ENCODE measurements around the gene USP21. TPM values are rescaled to one million over a fixed set of nuclear protein-coding genes. Genes with fewer than 3 reads are reported as not detected.

USP21 gene
- polyA plus RNA-seq, 3 donors, result 11.0 to 42.8 (median 11.3) TPM

DNA sequence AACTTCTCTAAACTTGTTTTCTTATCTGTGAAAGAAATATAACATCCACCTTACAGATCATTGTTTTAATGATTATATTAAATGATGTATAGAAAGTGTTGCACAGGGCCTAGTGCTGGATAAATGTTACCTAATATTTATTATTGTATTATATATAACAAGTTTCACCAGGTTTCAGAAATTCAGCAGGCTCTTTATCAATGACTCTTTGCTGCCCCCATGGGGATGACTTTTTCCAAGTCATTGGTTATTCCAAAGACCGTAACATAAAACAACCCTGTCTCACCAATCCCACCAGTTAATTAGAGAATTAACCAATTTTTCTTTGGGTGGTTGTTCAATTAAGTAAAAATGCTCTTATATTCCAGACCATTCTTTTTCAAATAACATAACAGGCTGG, 19.5 kb upstream of the USP21 start:
- Histone ChIP-seq H2AFZ (ENCODE audit: insufficient read depth, low read depth, low read length, poor library complexity, severe bottlenecking) (no peak overlapping the region), H3K4me1 (ENCODE audit: control insufficient read depth in 1 of 2, insufficient read depth in 2 of 2, low read length in 2 of 2) (peaks cover 40 to 42% of the 10 kb centered on the region in 2 donors), H3K9me3 (replicated peaks in 1 of 2; ENCODE audit: control insufficient read depth in 1 of 2, insufficient read depth in 1 of 2, low read length in 2 of 2) (no peaks in the 10 kb centered on the region), H4K20me1 (ENCODE audit: insufficient read depth, low read length) (no peaks in the 10 kb centered on the region), H3K4me3 (replicated peaks in 1 of 3; ENCODE audit: low read depth in 2 of 3, low read length in 3 of 3) (no peak overlapping the region), H3K79me2 (ENCODE audit: insufficient read depth, low read length) (peaks cover 31% of the 10 kb centered on the region), H3K36me3 (replicated peaks in 1 of 2; ENCODE audit: control insufficient read depth in 1 of 2, insufficient read depth in 2 of 2, low read length in 2 of 2) (no peaks in the 10 kb centered on the region), H3K4me2 (replicated peaks; ENCODE audit: extremely low read depth, low read length, poor library complexity, severe bottlenecking) (no peak overlapping the region), H3K27me3 (ENCODE audit: control insufficient read depth in 2 of 2, insufficient read depth in 2 of 2, low read length in 2 of 2) (no peaks in the 10 kb centered on the region), H3K27ac (ENCODE audit: low read depth in 1 of 2, low read length in 2 of 2) (peak overlapping the region in 1 of 2 donors; percentile 88), H3K9ac (ENCODE audit: insufficient read depth, low read length, poor library complexity, severe bottlenecking) (no peak overlapping the region)
- intact Hi-C loops (cut with micrococcal nuclease), result loop anchor here (2.0 to 10.0 kb wide), 4 partner anchors 43 to 145 kb away; partner anchors contain the start of genes ARHGAP30 (in 1 of the 2) and USF1 (in 1 of the 2)
- no CpG with 5 or more reads among the region's 1 CpG for WGBS (ENCODE audit: insufficient coverage)
- no peaks in the 10 kb centered on the region for H3K27me3 Mint-ChIP-seq (ENCODE audit: low read depth in 3 of 3)
- peak overlapping the region in 5 of 7 donors; percentile 35 to 97 (median 86) for H3K27ac Mint-ChIP-seq
- peak; percentile 47 to 60 (median 51) for DNase-seq
- peaks cover 2 to 3% of the 10 kb centered on the region in 2 donors for H3K36me3 Mint-ChIP-seq
- TF ChIP-seq CTCF (IDR thresholded peaks at IDR 0.05), result peak; percentile 73
- no peaks in the 10 kb centered on the region for H3K9me3 Mint-ChIP-seq
- peaks cover 48% of the 10 kb centered on the region for H3K4me1 Mint-ChIP-seq
- H3K4me3 Mint-ChIP-seq, result no peak overlapping the region

GRCh38 chr1:161140755-161141400, 18.4 kb upstream of the USP21 start:
- no peaks in the 10 kb centered on the region for H3K27me3 Mint-ChIP-seq (ENCODE audit: low read depth in 3 of 3)
- H3K4me3 Mint-ChIP-seq, result no peak overlapping the region
- Histone ChIP-seq H3K9ac (ENCODE audit: insufficient read depth, low read length, poor library complexity, severe bottlenecking) (no peak overlapping the region), H3K4me1 (ENCODE audit: control insufficient read depth in 1 of 2, insufficient read depth in 2 of 2, low read length in 2 of 2) (peaks cover 40 to 42% of the 10 kb centered on the region in 2 donors), H3K4me2 (replicated peaks; ENCODE audit: extremely low read depth, low read length, poor library complexity, severe bottlenecking) (no peak overlapping the region), H3K27me3 (ENCODE audit: control insufficient read depth in 2 of 2, insufficient read depth in 2 of 2, low read length in 2 of 2) (no peaks in the 10 kb centered on the region), H3K4me3 (replicated peaks in 1 of 3; ENCODE audit: low read depth in 2 of 3, low read length in 3 of 3) (no peak overlapping the region), H3K36me3 (replicated peaks in 1 of 2; ENCODE audit: control insufficient read depth in 1 of 2, insufficient read depth in 2 of 2, low read length in 2 of 2) (no peaks in the 10 kb centered on the region), H2AFZ (ENCODE audit: insufficient read depth, low read depth, low read length, poor library complexity, severe bottlenecking) (no peak overlapping the region), H3K27ac (ENCODE audit: low read depth in 1 of 2, low read length in 2 of 2) (no peak overlapping the region), H4K20me1 (ENCODE audit: insufficient read depth, low read length) (no peaks in the 10 kb centered on the region), H3K79me2 (ENCODE audit: insufficient read depth, low read length) (peaks cover 22% of the 10 kb centered on the region), H3K9me3 (replicated peaks in 1 of 2; ENCODE audit: control insufficient read depth in 1 of 2, insufficient read depth in 1 of 2, low read length in 2 of 2) (no peaks in the 10 kb centered on the region)
- no peak for DNase-seq
- H3K27ac Mint-ChIP-seq, result no peak overlapping the region
- peaks cover 40% of the 10 kb centered on the region for H3K4me1 Mint-ChIP-seq
- H3K9me3 Mint-ChIP-seq, result no peaks in the 10 kb centered on the region
- H3K36me3 Mint-ChIP-seq, result peaks cover 1% of the 10 kb centered on the region in 2 donors
- intact Hi-C loops (cut with micrococcal nuclease), result loop anchor here in 1 of 2 donors (10.0 kb wide), 1 partner anchor 146 kb away; no protein-coding TSS in a partner anchor
- no peak for TF ChIP-seq CTCF (IDR thresholded peaks at IDR 0.05)
- WGBS (ENCODE audit: insufficient coverage), result 98% methylated on average over 28 of the region's 29 CpGs

All from CD14-positive monocyte (primary cell).